ENCODE data around the gene NFIC. TPM values are rescaled to one million over a fixed set of nuclear protein-coding genes. Genes with fewer than 3 reads are reported as not detected.

NFIC gene
- total RNA-seq, 1 experiment from 2014 or later: 0.82 TPM

- Histone ChIP-seq H3K79me2 (ENCODE audit: low read length) (no peaks in the 10 kb centered on the region), H3K4me1 (ENCODE audit: low read length) (peaks cover 15% of the 10 kb centered on the region), H3K36me3 (ENCODE audit: insufficient read depth, low read length) (no peaks in the 10 kb centered on the region), H3K27me3 (ENCODE audit: low read length) (no peaks in the 10 kb centered on the region), H3K4me2 (ENCODE audit: low read depth, low read length, poor library complexity, severe bottlenecking) (no peak overlapping the region), H2AFZ (ENCODE audit: low read length) (no peak overlapping the region), H3K4me3 (ENCODE audit: low read length) (no peak overlapping the region), H3K9ac (ENCODE audit: low read length) (no peak overlapping the region), H3K9me2 (replicated peaks; ENCODE audit: insufficient read depth, low read length) (no peaks in the 10 kb centered on the region), H3K9me3 (ENCODE audit: low read length) (no peaks in the 10 kb centered on the region), H3K27ac (ENCODE audit: low read length) (no peak overlapping the region), H4K20me1 (ENCODE audit: insufficient read depth, low read depth, low read length) (no peaks in the 10 kb centered on the region)
- no peak for DNase-seq
These were observed 90.6 kb downstream of the NFIC start for GRCh38 chr19:3456925-3457527.

- Histone ChIP-seq H3K27ac (ENCODE audit: low read length) (no peak overlapping the region), H4K20me1 (ENCODE audit: insufficient read depth, low read depth, low read length) (no peaks in the 10 kb centered on the region), H3K4me3 (ENCODE audit: low read length) (no peak overlapping the region), H3K9me3 (ENCODE audit: low read length) (no peaks in the 10 kb centered on the region), H3K4me1 (ENCODE audit: low read length) (peaks cover 15% of the 10 kb centered on the region), H2AFZ (ENCODE audit: low read length) (no peak overlapping the region), H3K27me3 (ENCODE audit: low read length) (no peaks in the 10 kb centered on the region), H3K36me3 (ENCODE audit: insufficient read depth, low read length) (no peaks in the 10 kb centered on the region), H3K9me2 (replicated peaks; ENCODE audit: insufficient read depth, low read length) (no peaks in the 10 kb centered on the region), H3K79me2 (ENCODE audit: low read length) (no peaks in the 10 kb centered on the region), H3K4me2 (ENCODE audit: low read depth, low read length, poor library complexity, severe bottlenecking) (no peak overlapping the region), H3K9ac (ENCODE audit: low read length) (no peak overlapping the region)
- peak; percentile 61 for DNase-seq
These were observed 91.3 kb downstream of the NFIC start for GRCh38 chr19:3457528-3458228.

GRCh38 chr19:3458229-3459088 is 92.1 kb downstream of the NFIC start:
- H3K4me1 ChIP-seq (ENCODE audit: low read length): peaks cover 15% of the 10 kb centered on the region
- H3K9ac ChIP-seq (ENCODE audit: low read length): no peak overlapping the region
- no peak overlapping the region for H3K27ac ChIP-seq (ENCODE audit: low read length)
- H3K36me3 ChIP-seq (ENCODE audit: insufficient read depth, low read length): no peaks in the 10 kb centered on the region
- H3K9me3 ChIP-seq (ENCODE audit: low read length): no peaks in the 10 kb centered on the region
- no peaks in the 10 kb centered on the region for H3K9me2 ChIP-seq (replicated peaks; ENCODE audit: insufficient read depth, low read length)
- no peak overlapping the region for H3K4me2 ChIP-seq (ENCODE audit: low read depth, low read length, poor library complexity, severe bottlenecking)
- no peaks in the 10 kb centered on the region for H3K27me3 ChIP-seq (ENCODE audit: low read length)
- H3K79me2 ChIP-seq (ENCODE audit: low read length): no peaks in the 10 kb centered on the region
- no peak overlapping the region for H2AFZ ChIP-seq (ENCODE audit: low read length)
- H4K20me1 ChIP-seq (ENCODE audit: insufficient read depth, low read depth, low read length): no peaks in the 10 kb centered on the region
- no peak for DNase-seq
- no peak overlapping the region for H3K4me3 ChIP-seq (ENCODE audit: low read length)

- Histone ChIP-seq H3K9ac (ENCODE audit: low read length) (no peak overlapping the region), H3K27ac (ENCODE audit: low read length) (no peak overlapping the region), H3K4me3 (ENCODE audit: low read length) (no peak overlapping the region), H4K20me1 (ENCODE audit: insufficient read depth, low read depth, low read length) (no peaks in the 10 kb centered on the region), H3K79me2 (ENCODE audit: low read length) (no peaks in the 10 kb centered on the region), H3K27me3 (ENCODE audit: low read length) (no peaks in the 10 kb centered on the region), H2AFZ (ENCODE audit: low read length) (no peak overlapping the region), H3K36me3 (ENCODE audit: insufficient read depth, low read length) (no peaks in the 10 kb centered on the region), H3K4me1 (ENCODE audit: low read length) (peaks cover 15% of the 10 kb centered on the region), H3K9me2 (replicated peaks; ENCODE audit: insufficient read depth, low read length) (no peaks in the 10 kb centered on the region), H3K9me3 (ENCODE audit: low read length) (no peaks in the 10 kb centered on the region), H3K4me2 (ENCODE audit: low read depth, low read length, poor library complexity, severe bottlenecking) (no peak overlapping the region)
- DNase-seq: no peak
These were observed 92.9 kb downstream of the NFIC start for GRCh38 chr19:3459089-3459881.

- H3K79me2 ChIP-seq (ENCODE audit: low read length): no peaks in the 10 kb centered on the region
- no peak overlapping the region for H3K9ac ChIP-seq (ENCODE audit: low read length)
- no peaks in the 10 kb centered on the region for H3K27me3 ChIP-seq (ENCODE audit: low read length)
- H3K4me2 ChIP-seq (ENCODE audit: low read depth, low read length, poor library complexity, severe bottlenecking): no peak overlapping the region
- no peak for DNase-seq
- no peaks in the 10 kb centered on the region for H3K9me3 ChIP-seq (ENCODE audit: low read length)
- H3K9me2 ChIP-seq (replicated peaks; ENCODE audit: insufficient read depth, low read length): no peaks in the 10 kb centered on the region
- H4K20me1 ChIP-seq (ENCODE audit: insufficient read depth, low read depth, low read length): no peaks in the 10 kb centered on the region
- no peak overlapping the region for H2AFZ ChIP-seq (ENCODE audit: low read length)
- H3K36me3 ChIP-seq (ENCODE audit: insufficient read depth, low read length): no peaks in the 10 kb centered on the region
- peaks cover 15% of the 10 kb centered on the region for H3K4me1 ChIP-seq (ENCODE audit: low read length)
- H3K4me3 ChIP-seq (ENCODE audit: low read length): no peak overlapping the region
- no peak overlapping the region for H3K27ac ChIP-seq (ENCODE audit: low read length)
These were observed 93.7 kb downstream of the NFIC start for GRCh38 chr19:3459965-3460582.

GRCh38 chr19:3462991-3463713 is 96.8 kb downstream of the NFIC start:
- Histone ChIP-seq H3K4me3 (ENCODE audit: low read length) (no peak overlapping the region), H2AFZ (ENCODE audit: low read length) (no peak overlapping the region), H3K4me2 (ENCODE audit: low read depth, low read length, poor library complexity, severe bottlenecking) (no peak overlapping the region), H3K36me3 (ENCODE audit: insufficient read depth, low read length) (no peaks in the 10 kb centered on the region), H4K20me1 (ENCODE audit: insufficient read depth, low read depth, low read length) (no peaks in the 10 kb centered on the region), H3K4me1 (ENCODE audit: low read length) (peaks cover under 1% of the 10 kb centered on the region; the same call in 1 of the 2 replicates), H3K27me3 (ENCODE audit: low read length) (no peaks in the 10 kb centered on the region), H3K9me3 (ENCODE audit: low read length) (0 out of 2 replicates have a peak, but pooled peaks cover 2% of the 10 kb centered on the region), H3K79me2 (ENCODE audit: low read length) (no peaks in the 10 kb centered on the region), H3K9ac (ENCODE audit: low read length) (no peak overlapping the region), H3K9me2 (replicated peaks; ENCODE audit: insufficient read depth, low read length) (no peaks in the 10 kb centered on the region), H3K27ac (ENCODE audit: low read length) (no peak overlapping the region)
- DNase-seq: no peak
